AG04449 (cell line): ENCODE measurements around the gene MAP4K4.

ENCODE experiments used
- CTCF ChIA-PET: fragments of 350-600 bp; formaldehyde crosslinking; extraction: SDS; loops from one replicate; lab custom pipeline; 2021; ENCODE audit warnings: antibody characterized with exemption; lab: Yijun Ruan, JAX
- POLR2A ChIA-PET: fragments of 400-600, 350-600 bp; formaldehyde crosslinking; extraction: SDS; loops from one replicate; lab custom pipeline; 2020; ENCODE audit warnings: antibody characterized with exemption, inconsistent platforms; lab: Yijun Ruan, JAX
- DNase-seq: peaks from one replicate; pipeline ENCODE4 v3.0.0-alpha.2; 2010; ENCODE audit warnings: low read depth, low spot score
- H3K4me3 ChIP-seq: 2 replicates; pipeline ENCODE4 v1.5.1; 2011; ENCODE audit warnings: low read depth, mild to moderate bottlenecking, control low read depth, low read length
- TF ChIP-seq, protein P1 (sequence below): IDR thresholded peaks from one replicate; pipeline ENCODE4 v1.5.1; 2011; ENCODE audit warnings: mild to moderate bottlenecking, moderate library complexity, low read length, control low read depth, inconsistent platforms; ENCODE audit not compliant: insufficient read depth; ENCODE audit errors: missing control alignments

The MAP4K4 gene

GRCh38 chr2:101667823-101668222 lies 29.7 kb upstream of the MAP4K4 start:
- no peak overlapping the region for H3K4me3 ChIP-seq
- ChIA-PET POLR2A (no interaction called here), CTCF (interaction anchor here (0.7 to 1.2 kb wide), 2 partner anchors 29 to 249 kb away, joined by 3 read pairs; no protein-coding TSS in a partner anchor)
- TF ChIP-seq, protein P1, sequence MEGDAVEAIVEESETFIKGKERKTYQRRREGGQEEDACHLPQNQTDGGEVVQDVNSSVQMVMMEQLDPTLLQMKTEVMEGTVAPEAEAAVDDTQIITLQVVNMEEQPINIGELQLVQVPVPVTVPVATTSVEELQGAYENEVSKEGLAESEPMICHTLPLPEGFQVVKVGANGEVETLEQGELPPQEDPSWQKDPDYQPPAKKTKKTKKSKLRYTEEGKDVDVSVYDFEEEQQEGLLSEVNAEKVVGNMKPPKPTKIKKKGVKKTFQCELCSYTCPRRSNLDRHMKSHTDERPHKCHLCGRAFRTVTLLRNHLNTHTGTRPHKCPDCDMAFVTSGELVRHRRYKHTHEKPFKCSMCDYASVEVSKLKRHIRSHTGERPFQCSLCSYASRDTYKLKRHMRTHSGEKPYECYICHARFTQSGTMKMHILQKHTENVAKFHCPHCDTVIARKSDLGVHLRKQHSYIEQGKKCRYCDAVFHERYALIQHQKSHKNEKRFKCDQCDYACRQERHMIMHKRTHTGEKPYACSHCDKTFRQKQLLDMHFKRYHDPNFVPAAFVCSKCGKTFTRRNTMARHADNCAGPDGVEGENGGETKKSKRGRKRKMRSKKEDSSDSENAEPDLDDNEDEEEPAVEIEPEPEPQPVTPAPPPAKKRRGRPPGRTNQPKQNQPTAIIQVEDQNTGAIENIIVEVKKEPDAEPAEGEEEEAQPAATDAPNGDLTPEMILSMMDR = no peak
- no peak for DNase-seq

DNA sequence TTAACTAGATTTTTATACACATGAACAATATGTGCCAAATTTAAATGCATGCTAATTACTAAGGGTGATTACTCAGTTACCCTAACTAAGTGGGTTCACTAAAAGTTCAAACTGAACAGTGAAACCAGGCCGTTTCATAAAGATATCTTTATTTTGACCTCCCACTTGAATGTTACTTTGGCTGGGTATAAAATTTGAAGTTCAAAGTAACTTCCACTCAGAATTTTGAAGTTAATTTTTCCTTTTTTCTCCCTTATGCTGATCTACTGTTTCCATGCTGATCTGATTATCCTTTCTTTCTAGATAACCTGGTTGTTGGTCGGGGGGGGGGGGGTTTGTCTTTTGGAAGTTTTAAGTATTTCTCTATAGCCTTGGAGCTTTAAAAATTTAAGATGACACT lies 25.5 kb upstream of the MAP4K4 start:
- ChIA-PET POLR2A (no interaction called here), CTCF (interaction anchor here (0.6 to 2.1 kb wide), 2 partner anchors 113 to 253 kb away, joined by 3 to 5 read pairs; no protein-coding TSS in a partner anchor)
- TF ChIP-seq, protein P1 = no peak
- no peak for DNase-seq
- no peak overlapping the region for H3K4me3 ChIP-seq

GRCh38 chr2:101673920-101674319 lies 23.6 kb upstream of the MAP4K4 start:
- ChIA-PET CTCF (interaction anchor here (1.0 kb wide), 1 partner anchor 33 kb away, joined by 3 read pairs; no protein-coding TSS in a partner anchor), POLR2A (no interaction called here)
- TF ChIP-seq, protein P1 = no peak
- no peak overlapping the region for H3K4me3 ChIP-seq
- DNase-seq = no peak

DNA sequence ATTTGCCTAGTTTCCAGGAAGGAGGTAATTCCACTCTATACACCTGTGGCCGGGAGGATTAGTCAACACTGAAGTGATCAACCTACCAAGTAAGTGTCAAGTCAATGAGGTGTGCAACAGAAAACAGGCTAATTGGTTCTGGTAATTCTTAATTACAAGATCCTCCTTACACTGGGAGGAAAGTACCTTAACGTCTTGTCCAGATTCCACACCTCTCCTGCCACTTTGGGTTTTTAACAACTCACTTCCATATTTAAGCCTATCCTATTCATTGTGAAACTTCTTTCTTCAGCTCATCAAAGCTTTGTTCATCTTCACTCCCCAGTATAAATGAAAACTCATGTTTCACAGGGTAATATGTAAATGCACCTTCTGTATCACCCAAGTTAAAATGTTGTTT lies 22.0 kb upstream of the MAP4K4 start:
- no peak overlapping the region for H3K4me3 ChIP-seq
- ChIA-PET CTCF (no interaction called here), POLR2A (no interaction called here)
- TF ChIP-seq, protein P1 = no peak
- DNase-seq = no peak

DNA sequence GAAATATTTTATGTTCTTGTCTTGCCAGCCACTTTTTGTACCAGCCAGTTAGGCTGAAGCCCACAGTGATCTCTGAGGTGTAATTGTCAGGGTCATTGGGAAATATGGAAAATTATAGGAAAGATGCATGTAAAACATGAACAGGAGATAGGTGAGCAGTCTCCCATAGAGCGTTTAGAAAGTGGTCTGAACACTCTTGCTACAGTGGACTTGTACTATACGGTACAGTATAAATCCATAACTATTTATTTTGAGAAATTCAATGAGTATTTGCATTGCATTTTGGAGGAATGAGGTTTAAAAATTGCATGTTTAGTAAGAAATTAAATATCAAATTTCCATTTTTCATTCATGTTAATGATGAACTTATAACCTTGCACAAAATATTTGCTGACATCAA lies 20.8 kb upstream of the MAP4K4 start:
- TF ChIP-seq, protein P1 = no peak
- ChIA-PET CTCF (no interaction called here), POLR2A (no interaction called here)
- H3K4me3 ChIP-seq = no peak overlapping the region
- DNase-seq = no peak

DNA sequence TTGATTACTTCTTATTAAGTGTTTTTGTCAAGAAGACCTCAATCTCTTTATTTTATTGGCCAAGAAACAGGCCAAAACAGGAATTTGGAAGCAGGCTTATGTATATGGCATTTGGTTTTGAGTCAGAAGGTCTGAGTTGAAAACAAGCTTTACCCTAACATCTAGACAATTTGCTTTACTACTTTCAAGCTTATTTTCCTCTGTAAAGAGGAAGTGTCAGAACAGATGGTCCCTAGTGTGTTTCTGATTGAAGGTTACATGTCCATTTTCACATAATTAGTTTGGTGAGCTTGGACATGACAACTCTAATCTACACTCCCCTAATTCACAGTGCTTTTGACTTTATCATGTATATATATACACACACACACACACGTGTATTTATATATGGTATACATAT lies 19.8 kb upstream of the MAP4K4 start:
- CTCF ChIA-PET = no interaction called here
- POLR2A ChIA-PET = no interaction called here
- DNase-seq = no peak
- TF ChIP-seq, protein P1 = no peak
- no peak overlapping the region for H3K4me3 ChIP-seq
